ENCODE results near the gene GAREM2.

GAREM2 gene

GRCh38 chr2:26169681-26170414 lies 3.0 kb upstream of the GAREM2 start:
- DNase-seq (ENCODE audit: low read depth in 2 of 3, low spot score in 1 of 3): no peak

- DNase-seq (ENCODE audit: low read depth in 2 of 3, low spot score in 1 of 3): no peak
These were observed 2.1 kb upstream of the GAREM2 start for GRCh38 chr2:26170795-26171194.

GRCh38 chr2:26172189-26172870 lies 558 bp upstream of the GAREM2 start:
- DNase-seq (ENCODE audit: low read depth in 2 of 3, low spot score in 1 of 3): no peak

GRCh38 chr2:26173776-26174482 lies 1.0 kb downstream of the GAREM2 start:
- no peak for DNase-seq (ENCODE audit: low read depth in 2 of 3, low spot score in 1 of 3)

- no peak for DNase-seq (ENCODE audit: low read depth in 2 of 3, low spot score in 1 of 3)
These were observed 2.0 kb downstream of the GAREM2 start for GRCh38 chr2:26174691-26175465.

- no peak for DNase-seq (ENCODE audit: low read depth in 2 of 3, low spot score in 1 of 3)
These were observed 2.8 kb downstream of the GAREM2 start for GRCh38 chr2:26175466-26176278.

- DNase-seq (ENCODE audit: low read depth in 2 of 3, low spot score in 1 of 3): no peak
These were observed 3.4 kb downstream of the GAREM2 start for GRCh38 chr2:26176279-26176615.

GRCh38 chr2:26177122-26177521 lies 4.2 kb downstream of the GAREM2 start:
- DNase-seq (ENCODE audit: low read depth in 2 of 3, low spot score in 1 of 3): no peak

- DNase-seq (ENCODE audit: low read depth in 2 of 3, low spot score in 1 of 3): no peak
These were observed 5.4 kb downstream of the GAREM2 start for GRCh38 chr2:26178246-26178645.

GRCh38 chr2:26178746-26179436 lies 6.0 kb downstream of the GAREM2 start:
- no peak for DNase-seq (ENCODE audit: low read depth in 2 of 3, low spot score in 1 of 3)

GRCh38 chr2:26179446-26179913 lies 6.6 kb downstream of the GAREM2 start:
- DNase-seq (ENCODE audit: low read depth in 2 of 3, low spot score in 1 of 3): no peak

- no peak for DNase-seq (ENCODE audit: low read depth in 2 of 3, low spot score in 1 of 3)
These were observed 9.6 kb downstream of the GAREM2 start for GRCh38 chr2:26182441-26182840.

- no peak for DNase-seq (ENCODE audit: low read depth in 2 of 3, low spot score in 1 of 3)
These were observed 10.2 kb downstream of the GAREM2 start for GRCh38 chr2:26182887-26183630.

GRCh38 chr2:26184121-26184520 lies 11.2 kb downstream of the GAREM2 start:
- no peak for DNase-seq (ENCODE audit: low read depth in 2 of 3, low spot score in 1 of 3)

GRCh38 chr2:26184555-26185303 lies 11.8 kb downstream of the GAREM2 start:
- peak; percentile 71 to 78 (median 72) for DNase-seq (ENCODE audit: low read depth in 2 of 3, low spot score in 1 of 3)

GRCh38 chr2:26185304-26185928 lies 12.5 kb downstream of the GAREM2 start:
- no peak for DNase-seq (ENCODE audit: low read depth in 2 of 3, low spot score in 1 of 3)

- no peak for DNase-seq (ENCODE audit: low read depth in 2 of 3, low spot score in 1 of 3)
These were observed 13.3 kb downstream of the GAREM2 start for GRCh38 chr2:26185954-26186770.

All from stimulated activated CD4-positive, alpha-beta T cell treated with anti-CD3 and anti-CD28 coated beads, Interleukin-12 subunit alpha, Interleukin-12 subunit beta, amount 100 ng/mL, for 48 hours (primary cell).